Adipocyte (in vitro differentiated cells): ENCODE results near the gene RHBDD1.
A peak's percentile ranks its signal among the peaks of the same experiment; 100 is the strongest.

Experiments used
- DNase-seq: peaks from one replicate; pipeline ENCODE4 v3.0.0-alpha.2; 2015; ENCODE audit warnings: low read depth
- H3K27me3 ChIP-seq: replicated peaks from 2 replicates; pipeline ENCODE4 v1.7.0; 2013; ENCODE audit warnings: mild to moderate bottlenecking, low read length, moderate library complexity; ENCODE audit not compliant: control insufficient read depth, insufficient read depth
- H3K36me3 ChIP-seq: 2 replicates; pipeline ENCODE4 v1.7.0; 2013; ENCODE audit warnings: low read length, mild to moderate bottlenecking, moderate library complexity; ENCODE audit not compliant: control insufficient read depth, insufficient read depth, severe bottlenecking
- H3K4me1 ChIP-seq: 2 replicates; pipeline ENCODE4 v1.7.0; 2013; ENCODE audit warnings: mild to moderate bottlenecking, low read length, moderate library complexity; ENCODE audit not compliant: control insufficient read depth, insufficient read depth
- H3K4me3 ChIP-seq: 2 replicates; pipeline ENCODE4 v1.7.0; 2013; ENCODE audit warnings: mild to moderate bottlenecking, low read length, moderate library complexity
- H3K9ac ChIP-seq: 2 replicates; pipeline ENCODE4 v1.7.0; 2013; ENCODE audit warnings: mild to moderate bottlenecking, low read length, moderate library complexity
- H3K9me3 ChIP-seq: 2 replicates; pipeline ENCODE4 v1.7.0; 2013; ENCODE audit warnings: mild to moderate bottlenecking, low read length, moderate library complexity; ENCODE audit not compliant: control insufficient read depth

The RHBDD1 gene

DNA sequence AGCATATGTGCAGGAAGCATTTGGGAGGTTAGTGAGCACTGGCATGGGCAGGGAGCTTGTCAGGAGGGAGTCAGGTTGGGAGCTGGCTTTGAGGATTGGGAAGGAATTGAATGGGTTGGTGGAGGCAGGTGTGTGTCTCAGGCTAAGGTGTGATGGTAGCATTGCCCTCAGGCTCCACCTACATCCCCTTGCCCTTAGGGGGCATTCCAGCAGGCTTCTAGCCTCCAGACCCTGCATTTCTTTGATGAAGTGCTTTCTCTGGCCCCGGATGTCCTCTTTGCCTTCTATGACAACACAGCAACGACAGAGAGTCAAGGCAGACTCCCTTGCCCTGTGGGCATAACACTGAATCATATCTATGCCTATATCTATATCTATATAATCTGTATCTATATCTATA lies 13.5 kb downstream of the RHBDD1 start:
- Histone ChIP-seq H3K4me1 (peaks cover 10% of the 10 kb centered on the region), H3K9ac (no peak overlapping the region), H3K27me3 (no peaks in the 10 kb centered on the region), H3K36me3 (peaks cover 3% of the 10 kb centered on the region), H3K4me3 (no peak overlapping the region), H3K9me3 (no peaks in the 10 kb centered on the region)
- DNase-seq, result no peak

DNA sequence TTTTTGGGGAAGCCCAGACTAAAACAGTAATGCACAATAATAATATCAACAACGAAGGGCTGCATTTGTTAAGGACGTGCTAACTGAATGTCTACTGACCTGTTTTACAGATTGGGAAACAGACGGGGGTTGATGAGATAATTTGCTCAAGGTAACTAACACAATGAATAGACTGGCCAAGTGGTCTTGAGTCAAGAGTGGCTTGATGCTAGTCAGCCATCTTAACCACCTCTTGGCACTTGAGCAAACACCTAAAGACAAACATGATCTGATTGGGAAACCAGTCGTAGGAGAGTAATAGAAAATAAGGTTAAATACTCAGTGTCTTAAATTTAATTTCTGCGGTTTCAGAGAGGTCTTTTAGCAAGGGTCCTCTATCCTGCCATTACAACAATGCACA lies 14.2 kb downstream of the RHBDD1 start:
- Histone ChIP-seq H3K4me1 (peaks cover 10% of the 10 kb centered on the region), H3K27me3 (no peaks in the 10 kb centered on the region), H3K9ac (no peak overlapping the region), H3K36me3 (peaks cover 3% of the 10 kb centered on the region), H3K4me3 (no peak overlapping the region), H3K9me3 (no peaks in the 10 kb centered on the region)
- DNase-seq, result no peak

DNA sequence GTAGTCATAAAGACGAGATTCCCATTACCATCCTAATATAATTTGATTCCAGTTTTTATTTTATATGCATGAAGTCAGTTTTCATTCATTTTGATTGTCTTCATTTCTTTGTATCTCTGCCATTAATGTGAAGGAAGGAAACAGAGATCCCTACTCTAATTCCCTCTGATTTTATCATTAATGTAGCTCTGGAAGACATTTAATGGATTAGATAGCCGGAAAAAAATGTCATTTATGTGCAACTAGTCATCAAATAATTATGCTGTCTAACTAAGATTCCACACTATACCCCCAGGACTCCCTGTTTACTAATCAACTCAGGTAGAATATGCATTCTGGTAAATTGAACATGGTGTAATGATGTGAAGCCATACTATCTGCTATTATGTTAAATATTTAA lies 19.9 kb downstream of the RHBDD1 start:
- Histone ChIP-seq H3K4me1 (no peaks in the 10 kb centered on the region), H3K9ac (no peak overlapping the region), H3K36me3 (no peaks in the 10 kb centered on the region), H3K27me3 (no peaks in the 10 kb centered on the region), H3K9me3 (no peaks in the 10 kb centered on the region), H3K4me3 (no peak overlapping the region)
- DNase-seq, result no peak

DNA sequence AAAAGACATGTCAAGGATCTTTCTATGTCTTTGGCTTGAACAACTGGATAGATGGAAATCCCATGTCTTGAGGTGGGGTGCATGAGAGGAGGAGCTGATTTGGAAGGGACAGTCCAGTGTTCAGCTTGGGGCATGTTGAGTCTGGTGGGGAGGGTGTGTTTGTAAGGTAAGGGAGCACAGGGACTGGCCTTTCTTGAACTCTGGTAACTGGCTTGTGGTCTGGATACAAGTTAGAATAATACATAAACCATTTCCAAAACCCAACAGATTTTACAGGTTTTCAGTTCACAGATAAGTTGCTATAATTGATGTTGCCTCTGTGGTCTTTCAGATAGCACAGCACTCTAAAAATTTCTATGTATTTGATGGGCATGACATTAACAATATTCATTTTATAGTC lies 24.2 kb downstream of the RHBDD1 start:
- Histone ChIP-seq H3K36me3 (peaks cover 8% of the 10 kb centered on the region), H3K4me1 (no peaks in the 10 kb centered on the region), H3K27me3 (no peaks in the 10 kb centered on the region), H3K4me3 (no peak overlapping the region), H3K9ac (no peak overlapping the region), H3K9me3 (no peaks in the 10 kb centered on the region)
- no peak for DNase-seq

DNA sequence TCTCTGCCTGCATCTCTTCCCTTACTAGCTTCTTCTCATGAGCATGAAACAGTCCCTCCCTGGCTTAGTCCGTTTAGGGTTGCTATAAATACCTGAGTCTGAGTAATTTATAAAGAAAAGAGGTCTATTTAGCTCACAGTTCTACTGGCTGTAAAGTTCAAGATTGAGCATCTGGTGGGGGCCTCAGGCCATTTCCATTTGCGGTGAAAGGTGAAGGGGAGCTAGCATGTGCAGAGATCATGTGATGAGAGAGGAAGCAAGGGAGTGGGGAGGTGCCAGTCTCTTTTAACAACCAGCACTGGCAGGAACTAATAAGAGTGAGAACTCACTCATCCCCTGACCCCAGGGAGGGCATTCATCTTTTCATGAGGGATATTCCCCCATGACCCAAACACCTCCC lies 26.8 kb downstream of the RHBDD1 start:
- Histone ChIP-seq H3K9ac (no peak overlapping the region), H3K9me3 (no peaks in the 10 kb centered on the region), H3K27me3 (no peaks in the 10 kb centered on the region), H3K4me3 (no peak overlapping the region), H3K36me3 (peaks cover 19% of the 10 kb centered on the region), H3K4me1 (no peaks in the 10 kb centered on the region)
- DNase-seq, result no peak

DNA sequence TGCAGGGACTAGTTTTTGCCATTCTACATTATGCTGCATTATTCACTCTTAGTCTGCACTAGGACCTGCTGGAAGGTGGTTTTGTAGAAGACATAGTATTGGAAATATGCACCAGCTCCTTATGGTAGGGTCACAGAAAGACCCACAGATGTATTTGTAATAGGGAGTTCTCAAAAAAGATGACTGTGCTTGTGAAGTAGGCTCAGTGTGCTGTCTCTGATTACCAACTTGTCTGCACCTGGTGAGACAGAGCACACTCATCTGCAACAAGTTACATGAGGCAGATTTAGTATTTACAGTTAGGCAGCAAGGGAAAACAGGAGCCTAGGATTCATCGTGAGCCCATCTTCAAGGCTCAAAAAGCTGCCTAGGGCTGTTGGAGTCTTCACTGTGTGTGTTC lies 29.4 kb downstream of the RHBDD1 start:
- no peak for DNase-seq
- H3K4me1 ChIP-seq, result peaks cover 3% of the 10 kb centered on the region

DNA sequence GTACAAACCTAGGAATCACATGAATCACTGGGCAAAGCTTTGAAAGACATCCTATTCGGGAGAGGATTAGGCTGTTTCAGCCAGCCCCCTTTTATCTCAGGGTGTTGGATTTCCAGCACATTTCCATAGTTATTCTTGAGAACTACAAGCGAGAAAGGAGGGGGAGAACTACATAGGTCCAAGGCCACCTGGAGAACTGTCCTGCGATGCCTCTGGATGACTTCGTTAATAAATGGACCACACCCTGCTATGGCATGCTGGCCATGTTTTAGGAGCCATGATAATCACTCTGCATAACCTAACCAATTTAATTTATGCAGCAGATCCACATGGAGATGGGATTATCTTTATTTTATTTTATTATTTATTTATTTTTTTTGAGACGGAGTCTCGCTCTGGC lies 29.9 kb downstream of the RHBDD1 start:
- Histone ChIP-seq H3K9ac (no peak overlapping the region), H3K27me3 (no peaks in the 10 kb centered on the region), H3K4me1 (peaks cover 3% of the 10 kb centered on the region), H3K36me3 (peaks cover 30% of the 10 kb centered on the region), H3K9me3 (no peaks in the 10 kb centered on the region), H3K4me3 (no peak overlapping the region)
- no peak for DNase-seq

More for the DNA sequence above, 29.4 kb downstream of the RHBDD1 start:
- Histone ChIP-seq H3K9ac (no peak overlapping the region), H3K9me3 (no peaks in the 10 kb centered on the region), H3K27me3 (no peaks in the 10 kb centered on the region), H3K4me3 (no peak overlapping the region), H3K36me3 (peaks cover 30% of the 10 kb centered on the region)

DNA sequence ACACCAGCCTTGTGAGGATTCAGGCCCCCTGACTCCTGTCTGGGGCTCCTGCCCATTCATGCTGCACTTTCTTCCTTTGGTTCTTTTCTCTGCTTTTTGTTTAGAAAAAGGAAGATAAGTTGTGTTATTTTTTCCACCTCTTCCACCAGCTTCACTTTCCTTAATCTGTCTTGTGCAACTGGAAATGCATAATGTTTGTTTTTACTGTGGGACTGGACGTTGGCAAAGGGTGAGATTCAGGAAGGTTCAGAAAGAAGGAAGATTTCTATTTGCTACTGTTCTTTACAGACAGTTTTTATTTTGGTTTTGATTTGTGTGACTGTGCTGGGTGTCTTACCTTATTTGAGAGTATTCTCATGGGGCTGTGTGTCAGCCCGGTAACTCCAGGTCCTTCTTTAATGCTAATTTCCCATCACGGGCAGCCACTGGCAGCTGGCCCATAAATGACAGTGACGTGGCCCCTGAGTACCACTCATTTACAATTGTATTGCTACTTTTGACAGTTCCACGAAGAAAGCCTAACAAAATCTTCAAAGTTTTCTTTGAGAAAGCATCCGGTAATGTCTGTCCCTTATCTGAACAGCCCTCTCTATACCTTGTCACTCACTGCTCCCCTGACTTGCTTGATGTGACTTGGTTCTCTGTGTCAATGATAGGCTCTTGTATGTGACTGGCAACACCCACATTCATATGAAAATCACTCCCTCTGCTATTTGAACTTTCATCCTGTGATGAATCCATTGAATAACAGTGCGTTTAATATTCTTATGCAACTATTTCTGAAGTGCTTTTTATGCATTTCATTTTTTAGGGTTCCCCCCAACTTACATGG lies 32.7 kb downstream of the RHBDD1 start:
- DNase-seq, result peak; percentile 33
- Histone ChIP-seq H3K9me3 (no peaks in the 10 kb centered on the region), H3K36me3 (peaks cover 30% of the 10 kb centered on the region), H3K4me1 (peaks cover 3% of the 10 kb centered on the region), H3K9ac (no peak overlapping the region), H3K4me3 (no peak overlapping the region), H3K27me3 (no peaks in the 10 kb centered on the region)

DNA sequence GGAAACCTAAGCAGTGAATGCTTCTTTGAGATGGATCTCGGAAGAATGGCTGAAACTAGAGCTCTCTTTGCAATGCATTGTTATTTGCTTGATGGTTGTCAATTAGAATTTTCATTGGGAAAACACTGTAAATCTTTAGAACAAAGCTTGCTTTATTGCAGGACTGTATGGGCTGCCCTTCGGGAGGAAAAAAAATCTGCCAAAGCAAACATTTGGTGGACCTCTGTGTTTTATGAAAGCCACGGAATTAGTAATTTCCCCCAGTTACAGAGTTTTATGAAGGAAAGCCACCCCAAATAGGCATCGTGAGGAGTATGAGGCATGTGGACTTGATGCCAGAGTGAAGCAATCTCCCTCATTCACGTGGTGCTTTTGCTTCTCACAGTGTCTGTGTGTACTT lies 33.5 kb downstream of the RHBDD1 start:
- Histone ChIP-seq H3K4me1 (peaks cover 3% of the 10 kb centered on the region), H3K27me3 (no peaks in the 10 kb centered on the region), H3K4me3 (no peak overlapping the region), H3K36me3 (peaks cover 35% of the 10 kb centered on the region), H3K9ac (no peak overlapping the region), H3K9me3 (no peaks in the 10 kb centered on the region)
- no peak for DNase-seq

DNA sequence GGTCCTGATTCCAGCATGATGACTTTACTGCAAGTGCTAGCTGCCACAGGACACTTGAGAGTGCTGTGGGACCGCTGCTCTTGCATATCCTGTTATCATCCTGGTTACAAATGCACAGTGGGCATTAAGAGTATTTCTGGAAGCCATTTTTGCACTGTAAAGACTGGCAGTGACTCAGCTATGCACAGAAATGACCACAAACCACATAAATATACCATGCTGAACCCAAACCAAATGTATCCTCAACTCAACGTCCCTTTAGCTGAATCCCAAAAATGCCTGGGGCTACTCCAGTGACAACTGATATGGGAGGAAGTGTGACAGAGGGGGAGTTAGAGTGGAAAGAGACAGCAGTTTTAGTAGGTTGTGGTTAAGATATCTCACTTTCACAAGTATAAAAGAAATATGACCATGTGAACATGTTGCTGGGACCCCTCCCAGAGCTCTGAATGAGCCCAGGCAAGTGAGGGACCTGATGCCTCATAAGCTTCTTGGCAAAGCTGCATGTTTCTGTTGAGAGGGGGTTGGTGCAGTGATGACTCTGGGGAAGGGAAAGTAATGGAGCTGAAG lies 37.3 kb downstream of the RHBDD1 start:
- H3K9me3 ChIP-seq, result no peaks in the 10 kb centered on the region
- no peak for DNase-seq
- peaks cover 16% of the 10 kb centered on the region for H3K36me3 ChIP-seq

DNA sequence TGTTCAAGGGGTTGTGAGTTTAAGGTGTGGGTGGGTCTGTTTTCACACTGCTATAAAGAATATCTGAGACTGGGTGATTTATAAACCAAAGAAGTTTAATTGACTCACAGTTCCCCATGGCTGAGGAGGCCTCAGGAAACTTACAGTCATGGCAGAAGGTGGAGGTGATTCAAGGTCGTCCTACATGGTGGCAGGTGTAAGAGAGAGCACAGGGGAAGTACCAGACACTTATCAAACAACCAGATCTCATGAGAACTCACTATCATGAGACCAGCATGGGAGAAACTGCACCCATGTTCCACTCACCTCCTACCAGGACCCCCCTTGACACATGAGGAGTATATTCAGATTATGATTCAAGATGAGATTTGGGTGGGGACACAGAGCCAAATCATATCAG lies 38.0 kb downstream of the RHBDD1 start:
- Histone ChIP-seq H3K36me3 (peaks cover 11% of the 10 kb centered on the region), H3K9ac (no peak overlapping the region), H3K27me3 (no peaks in the 10 kb centered on the region), H3K9me3 (no peaks in the 10 kb centered on the region), H3K4me3 (no peak overlapping the region), H3K4me1 (no peaks in the 10 kb centered on the region)
- no peak for DNase-seq

More for the DNA sequence above, 37.3 kb downstream of the RHBDD1 start:
- Histone ChIP-seq H3K4me1 (peaks cover 1% of the 10 kb centered on the region), H3K27me3 (no peaks in the 10 kb centered on the region), H3K4me3 (no peak overlapping the region), H3K9ac (no peak overlapping the region)
